VCaP (cell line): ENCODE measurements around the gene RALGPS2.

Source experiments
- H3K27ac ChIP-seq: fragments of 450-650 bp; 2 replicates; pipeline ENCODE4 v1.5.1; 2017
- TF ChIP-seq, protein P1 (sequence below): fragments of 450-650 bp; conservative IDR thresholded peaks from 2 replicates; pipeline ENCODE4 v1.5.1; 2017; ENCODE audit warnings: mild to moderate bottlenecking, moderate library complexity

RALGPS2 gene

DNA sequence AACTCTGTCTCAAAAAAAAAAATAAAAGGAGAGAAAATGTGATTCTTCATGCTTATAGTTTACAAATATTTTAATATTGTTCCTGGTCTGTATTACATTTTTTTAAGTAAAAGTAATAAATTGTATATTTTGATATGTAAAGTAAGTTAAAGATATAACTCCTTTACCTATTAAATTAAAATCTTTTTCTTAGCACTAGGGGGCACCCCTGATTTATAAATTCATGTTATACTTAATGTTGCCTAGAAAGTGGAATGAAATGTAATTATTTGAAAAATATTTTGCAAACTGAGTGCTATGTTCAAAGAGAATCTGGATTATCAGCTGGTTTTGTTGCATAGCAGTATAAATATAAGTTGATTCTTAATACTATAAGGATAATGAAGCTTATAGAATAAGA, 49.2 kb downstream of the RALGPS2 start:
- TF ChIP-seq, protein P1, sequence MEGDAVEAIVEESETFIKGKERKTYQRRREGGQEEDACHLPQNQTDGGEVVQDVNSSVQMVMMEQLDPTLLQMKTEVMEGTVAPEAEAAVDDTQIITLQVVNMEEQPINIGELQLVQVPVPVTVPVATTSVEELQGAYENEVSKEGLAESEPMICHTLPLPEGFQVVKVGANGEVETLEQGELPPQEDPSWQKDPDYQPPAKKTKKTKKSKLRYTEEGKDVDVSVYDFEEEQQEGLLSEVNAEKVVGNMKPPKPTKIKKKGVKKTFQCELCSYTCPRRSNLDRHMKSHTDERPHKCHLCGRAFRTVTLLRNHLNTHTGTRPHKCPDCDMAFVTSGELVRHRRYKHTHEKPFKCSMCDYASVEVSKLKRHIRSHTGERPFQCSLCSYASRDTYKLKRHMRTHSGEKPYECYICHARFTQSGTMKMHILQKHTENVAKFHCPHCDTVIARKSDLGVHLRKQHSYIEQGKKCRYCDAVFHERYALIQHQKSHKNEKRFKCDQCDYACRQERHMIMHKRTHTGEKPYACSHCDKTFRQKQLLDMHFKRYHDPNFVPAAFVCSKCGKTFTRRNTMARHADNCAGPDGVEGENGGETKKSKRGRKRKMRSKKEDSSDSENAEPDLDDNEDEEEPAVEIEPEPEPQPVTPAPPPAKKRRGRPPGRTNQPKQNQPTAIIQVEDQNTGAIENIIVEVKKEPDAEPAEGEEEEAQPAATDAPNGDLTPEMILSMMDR = peak; percentile 68
- H3K27ac ChIP-seq = no peak overlapping the region

DNA sequence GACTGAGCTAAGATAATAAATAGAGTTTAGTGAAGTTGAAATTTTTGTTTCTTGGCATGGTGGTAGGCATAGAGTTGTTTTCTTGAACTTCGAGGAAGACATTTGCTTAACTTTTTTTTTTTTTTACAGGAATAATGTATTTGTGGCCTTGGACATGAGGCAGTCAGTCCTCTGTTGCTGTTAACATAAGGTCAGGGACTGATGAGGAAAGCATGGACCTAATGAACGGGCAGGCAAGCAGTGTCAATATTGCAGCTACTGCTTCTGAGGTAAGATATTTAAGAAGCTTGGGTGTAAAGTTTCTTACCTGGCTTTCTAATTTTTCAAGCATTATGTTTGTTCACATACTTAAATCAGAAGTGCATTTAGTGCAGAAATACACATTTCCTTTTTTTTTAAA, 51.5 kb downstream of the RALGPS2 start:
- H3K27ac ChIP-seq = no peak overlapping the region
- TF ChIP-seq, protein P1 = no peak

DNA sequence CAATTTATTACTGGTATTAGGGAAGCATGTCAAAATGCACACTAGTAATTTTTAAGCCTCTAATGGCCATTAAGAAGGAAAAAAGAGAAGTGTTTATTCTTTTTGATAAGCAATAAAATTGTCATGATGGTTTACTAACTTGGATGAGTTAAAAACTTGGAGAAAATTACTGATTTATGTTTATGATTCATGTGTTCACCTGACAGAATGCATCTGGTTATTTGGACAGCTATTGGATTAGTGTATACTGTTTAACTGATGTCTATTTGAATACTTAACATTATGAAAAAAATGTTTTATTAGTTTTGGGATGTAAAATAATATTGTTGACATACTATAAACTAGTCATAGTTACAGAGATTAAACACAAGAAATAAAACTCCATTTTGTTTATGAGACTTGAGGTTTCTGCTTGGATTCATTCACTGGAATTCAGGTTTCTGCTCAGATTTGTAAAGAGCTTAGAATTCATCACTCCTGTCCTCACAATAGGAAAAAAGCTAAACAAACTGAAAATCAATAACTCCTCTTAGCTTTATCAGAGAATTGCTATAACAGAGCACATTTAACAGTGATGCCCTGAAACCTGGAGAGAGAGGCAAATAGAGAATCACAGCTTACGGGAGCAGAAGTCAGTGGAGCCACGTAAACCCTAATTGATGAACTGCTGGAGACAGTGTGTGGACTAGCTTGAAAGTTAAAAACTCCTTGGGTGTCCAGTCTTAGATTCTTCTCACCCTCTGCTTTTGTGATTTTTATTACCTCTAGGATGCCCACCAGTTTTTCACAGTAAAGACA, 56.7 kb downstream of the RALGPS2 start:
- no peak overlapping the region for H3K27ac ChIP-seq
- TF ChIP-seq, protein P1 = no peak

DNA sequence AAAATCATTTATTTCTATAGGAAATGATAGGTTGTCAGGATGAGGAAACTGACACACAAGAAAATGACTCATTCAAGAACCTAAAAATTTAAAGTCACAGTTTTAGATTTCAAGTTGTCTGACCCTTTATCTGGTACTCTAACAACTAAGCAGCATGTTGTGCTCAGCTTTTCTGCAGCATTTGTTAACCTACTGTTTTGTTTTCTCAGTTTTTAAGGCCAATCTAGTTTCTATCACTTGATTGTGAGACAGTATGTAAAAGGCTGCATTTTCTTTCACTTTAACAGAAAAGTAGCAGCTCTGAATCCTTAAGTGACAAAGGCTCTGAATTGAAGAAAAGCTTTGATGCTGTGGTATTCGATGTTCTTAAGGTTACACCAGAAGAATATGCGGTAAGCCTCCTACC, 59.1 kb downstream of the RALGPS2 start:
- no peak overlapping the region for H3K27ac ChIP-seq
- TF ChIP-seq, protein P1 = no peak

DNA sequence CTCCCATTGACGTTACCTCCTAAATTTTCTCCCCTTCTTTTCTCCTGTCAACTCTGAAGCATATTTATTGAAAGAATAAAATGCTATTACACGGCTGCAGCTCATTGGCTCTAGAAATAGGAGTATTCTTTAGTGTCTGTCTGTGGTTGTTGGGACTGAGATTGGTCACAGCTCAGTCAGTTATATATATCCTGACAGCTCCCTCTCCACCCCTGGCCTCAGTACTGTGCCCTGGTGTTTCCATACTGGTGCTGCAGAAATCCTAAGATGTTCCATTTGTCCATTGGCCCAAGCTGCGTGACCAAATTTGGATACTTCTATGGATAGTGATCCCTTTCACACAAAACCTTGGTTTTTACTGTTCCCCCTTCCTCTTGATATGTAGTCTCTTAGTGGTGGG, 67.3 kb downstream of the RALGPS2 start:
- TF ChIP-seq, protein P1 = no peak
- no peak overlapping the region for H3K27ac ChIP-seq

DNA sequence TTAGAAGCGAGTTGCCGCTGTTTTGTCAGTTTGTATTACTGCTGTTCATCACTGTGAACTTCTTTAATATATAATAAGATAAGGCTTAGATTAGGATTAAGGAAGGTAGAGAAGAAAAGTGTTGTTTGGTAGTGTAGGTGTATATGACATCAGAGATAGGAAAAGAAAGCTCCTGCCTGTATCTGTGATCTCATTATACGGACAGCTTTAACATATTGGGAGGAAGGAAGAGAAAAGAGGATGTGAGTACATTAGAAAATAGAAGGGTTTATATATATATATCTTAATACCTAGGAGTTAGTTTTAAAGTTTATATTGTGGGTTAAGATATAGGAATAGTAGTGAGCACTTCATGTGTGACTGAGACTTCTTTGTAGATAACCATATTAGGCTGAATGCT, 71.0 kb downstream of the RALGPS2 start:
- TF ChIP-seq, protein P1 = no peak
- no peak overlapping the region for H3K27ac ChIP-seq

DNA sequence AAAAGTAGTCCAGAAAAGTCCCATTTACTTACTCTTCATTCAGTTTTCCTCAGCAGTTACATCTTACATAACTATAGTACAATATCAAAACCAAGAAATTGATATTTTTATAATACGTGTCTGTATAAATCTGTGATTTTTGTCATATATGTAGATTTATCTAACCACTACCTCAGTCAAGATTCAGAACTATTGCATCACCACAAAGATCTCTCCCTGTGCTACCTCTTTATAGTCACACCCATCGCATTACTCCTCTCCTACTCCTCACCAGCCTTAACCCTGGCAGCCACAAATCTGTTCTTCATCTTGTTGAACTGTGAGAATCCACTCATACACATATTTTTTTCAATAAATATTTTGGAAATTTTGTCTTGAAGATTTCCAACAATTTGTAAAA, 72.5 kb downstream of the RALGPS2 start:
- TF ChIP-seq, protein P1 = no peak
- H3K27ac ChIP-seq = no peak overlapping the region
